ENCODE data around the gene MT1HL1.

GRCh38 chr1:237029240-237029639, 25.0 kb upstream of the MT1HL1 start:
- TF ChIP-seq CTCF (IDR thresholded peaks at IDR 0.05; ENCODE audit: insufficient read depth, low read length) (no peak), REST (IDR thresholded peaks at IDR 0.05; ENCODE audit: insufficient replicate concordance, low read depth) (no peak), POLR2AphosphoS5 (IDR thresholded peaks at IDR 0.05; ENCODE audit: low read depth) (no peak)
